Measurements from ENCODE around the gene PCDHA2.
"Not testable (repeated sequence)": the region's sequence is repeated elsewhere in the genome, so short reads cannot be mapped to it uniquely, and the experiment has no call there.

PCDHA2 gene

GRCh38 chr5:140828362-140828737, 33.7 kb downstream of the PCDHA2 start:
- TF ChIP-seq CTCF (IDR thresholded peaks at IDR 0.05): peak; percentile 20
- Mint-ChIP-seq H3K9me3 (peaks cover 75% of the 10 kb centered on the region), H3K36me3 (ENCODE audit: low read depth) (peaks cover 81% of the 10 kb centered on the region), H3K27ac (no peak overlapping the region), H3K4me1 (peaks cover 5% of the 10 kb centered on the region), H3K27me3 (ENCODE audit: low read depth, poor library complexity) (no peaks in the 10 kb centered on the region), H3K4me3 (peak overlapping the region; percentile 80)
- no peak for DNase-seq

- H3K27ac Mint-ChIP-seq; H3K4me3 Mint-ChIP-seq; DNase-seq; H3K27me3 Mint-ChIP-seq (ENCODE audit: low read depth, poor library complexity); H3K4me1 Mint-ChIP-seq: not testable (repeated sequence)
- Mint-ChIP-seq H3K36me3 (ENCODE audit: low read depth) (peaks cover 82% of the 10 kb centered on the region), H3K9me3 (peaks cover 81% of the 10 kb centered on the region)
These were observed 35.2 kb downstream of the PCDHA2 start for GRCh38 chr5:140829511-140830501.

GRCh38 chr5:140833993-140834392, 39.3 kb downstream of the PCDHA2 start, which contains the start of gene PCDHA7:
TSS of gene PCDHA7 (plus strand) at chr5:140834269. CDS start at chr5:140834384, 115 bp downstream.
- no peak within 1 kb of the TSS for H3K27ac Mint-ChIP-seq
- TF ChIP-seq CTCF (IDR thresholded peaks at IDR 0.05): no peak
- peaks cover 80% of the 10 kb centered on the region for H3K9me3 Mint-ChIP-seq
- peaks cover 82% of the 10 kb centered on the region for H3K36me3 Mint-ChIP-seq (ENCODE audit: low read depth)
- no peaks in the 10 kb centered on the region for H3K4me1 Mint-ChIP-seq
- no peaks in the 10 kb centered on the region for H3K27me3 Mint-ChIP-seq (ENCODE audit: low read depth, poor library complexity)
- no peak within 1 kb of the TSS for H3K4me3 Mint-ChIP-seq
- no peak for DNase-seq

- Mint-ChIP-seq H3K36me3 (ENCODE audit: low read depth) (peaks cover 80% of the 10 kb centered on the region), H3K9me3 (peaks cover 79% of the 10 kb centered on the region)
- not testable (repeated sequence) for H3K27ac Mint-ChIP-seq; DNase-seq; H3K4me3 Mint-ChIP-seq; H3K4me1 Mint-ChIP-seq; H3K27me3 Mint-ChIP-seq (ENCODE audit: low read depth, poor library complexity)
These were observed 39.9 kb downstream of the PCDHA2 start for GRCh38 chr5:140834439-140835008.

GRCh38 chr5:140835622-140836510, 41.2 kb downstream of the PCDHA2 start:
- no peak for TF ChIP-seq CTCF (IDR thresholded peaks at IDR 0.05)
- no peak for DNase-seq
- Mint-ChIP-seq H3K27me3 (ENCODE audit: low read depth, poor library complexity) (no peaks in the 10 kb centered on the region), H3K27ac (no peak overlapping the region), H3K36me3 (ENCODE audit: low read depth) (peaks cover 85% of the 10 kb centered on the region), H3K4me3 (no peak overlapping the region), H3K9me3 (peaks cover 88% of the 10 kb centered on the region), H3K4me1 (no peaks in the 10 kb centered on the region)

- no peaks in the 10 kb centered on the region for H3K27me3 Mint-ChIP-seq (ENCODE audit: low read depth, poor library complexity)
- no peak within 1 kb of the TSS for H3K4me3 Mint-ChIP-seq
- H3K4me1 Mint-ChIP-seq: no peaks in the 10 kb centered on the region
- no peak within 1 kb of the TSS for H3K27ac Mint-ChIP-seq
- no peak for DNase-seq
- H3K9me3 Mint-ChIP-seq: peaks cover 85% of the 10 kb centered on the region
- H3K36me3 Mint-ChIP-seq (ENCODE audit: low read depth): peaks cover 76% of the 10 kb centered on the region
- no peak for TF ChIP-seq CTCF (IDR thresholded peaks at IDR 0.05)
These were observed 46.6 kb downstream of the PCDHA2 start, which contains the start of gene PCDHA8 for GRCh38 chr5:140840978-140841962. TSS of gene PCDHA8 (plus strand) at chr5:140841187. CDS start at chr5:140841322, 135 bp downstream.

Data from nephron progenitor cell (in vitro differentiated cells).